HepG2 (cell line): ENCODE data around the gene ST6GALNAC6. TPM values are rescaled to one million over a fixed set of nuclear protein-coding genes. Genes with fewer than 3 reads are reported as not detected.

Experiments used
- ATAC-seq: fragments of 200-7000 bp; cut with Tn5 transposase; 3 replicates; pipeline ENCODE4 v1.9.1; 2020; ENCODE audit warnings: mild to moderate bottlenecking, moderate library complexity
- BruUV-seq: library from RNA; stranded (reverse); fragments of 400-500 nt; replicated peaks from 2 replicates; lab custom pipeline; 2021; lab: Mats Ljungman, UMichigan
- CTCF ChIA-PET: fragments of 300-600 bp; formaldehyde crosslinking; extraction: SDS; loops from one replicate; lab custom pipeline; 2021; ENCODE audit warnings: low total read pairs, inconsistent platforms, low intra/inter-chr PET ratio; lab: Yijun Ruan, JAX
- POLR2A ChIA-PET: fragments of 350-600 bp; sonication (Branson Sonifier 250); formaldehyde crosslinking; loops from one replicate; lab custom pipeline; 2020; ENCODE audit warnings: antibody characterized with exemption, inconsistent platforms; lab: Yijun Ruan, JAX
- DNase-seq: peaks from one replicate; pipeline ENCODE4 v3.0.0-alpha.2; 2015; ENCODE audit warnings: low spot score
- FAIRE-seq: peaks from 3 replicates; lab custom pipeline; 2011; peaks lifted over from hg19 to GRCh38; lab: Jason Lieb, UNC
- H2AFZ ChIP-seq: one replicate; pipeline ENCODE4 v1.6.1; 2011; ENCODE audit warnings: low read length, inconsistent platforms
- H3K27ac ChIP-seq: fragments of 300-600 bp; 3 replicates; pipeline ENCODE4 v1.8.0; 2011; ENCODE audit warnings: mixed run types, mild to moderate bottlenecking, mixed read lengths, low read length, inconsistent platforms; ENCODE audit not compliant: insufficient read depth; ENCODE audit errors: extremely low read length
- H3K27me3 ChIP-seq, 2 experiments: fragments of 200-600 bp in 1 of 2; 2 replicates in 1 of 2; 3 replicates in 1 of 2; pipeline versions ENCODE4 v1.6.0 to v1.8.0; 2011; ENCODE audit warnings: low read length in 2 of 2, mild to moderate bottlenecking in 2 of 2, moderate library complexity in 2 of 2, inconsistent platforms in 1 of 2; ENCODE audit not compliant: insufficient read depth in 2 of 2, control insufficient read depth in 1 of 2
- H3K36me3 ChIP-seq, 2 experiments: fragments of 200-600 bp in 1 of 2; replicated peaks in 1 of 2; 2 replicates in 1 of 2; 3 replicates in 1 of 2; pipeline versions ENCODE4 v1.5.1 to v1.8.0; 2011; ENCODE audit warnings: low read length in 2 of 2, inconsistent platforms in 1 of 2; ENCODE audit not compliant: insufficient read depth in 2 of 2, control insufficient read depth in 1 of 2
- H3K4me1 ChIP-seq: 2 replicates; pipeline ENCODE4 v1.5.1; 2012; ENCODE audit warnings: low read length, inconsistent platforms; ENCODE audit not compliant: insufficient read depth
- H3K4me2 ChIP-seq: 2 replicates; pipeline ENCODE4 v1.6.0; 2011; ENCODE audit warnings: low read depth, low read length, inconsistent platforms
- H3K4me3 ChIP-seq, 3 experiments: fragments of 200-600 bp in 1 of 3; sonication (generic), shearing (Covaris generic) in 1 of 3; replicated peaks in 1 of 3; 2 replicates each; pipeline ENCODE4 v1.5.1; 2011 to 2016; ENCODE audit warnings: low read length in 3 of 3, inconsistent platforms in 2 of 3, low read depth in 2 of 3, mild to moderate bottlenecking in 2 of 3, control low read depth in 1 of 3, mixed read lengths in 1 of 3; ENCODE audit not compliant: insufficient read depth in 1 of 3
- H3K79me2 ChIP-seq: one replicate; pipeline ENCODE4 v1.6.1; 2011; ENCODE audit warnings: low read length, inconsistent platforms; ENCODE audit not compliant: insufficient read depth
- H3K9ac ChIP-seq: 2 replicates; pipeline ENCODE4 v1.6.0; 2011; ENCODE audit warnings: mild to moderate bottlenecking, low read depth, low read length, inconsistent platforms; ENCODE audit not compliant: insufficient read depth
- H3K9me3 ChIP-seq: 2 replicates; pipeline ENCODE4 v1.5.1; 2012; ENCODE audit warnings: mild to moderate bottlenecking, low read length
- H4K20me1 ChIP-seq: 2 replicates; pipeline ENCODE4 v1.6.0; 2011; ENCODE audit warnings: inconsistent platforms, mild to moderate bottlenecking, low read length, moderate library complexity; ENCODE audit not compliant: insufficient read depth
- BHLHE40 ChIP-seq: IDR thresholded peaks from 2 replicates; pipeline ENCODE4 v1.6.1; 2011; ENCODE audit warnings: low read length, improper control_type of control experiment
- ELF3 ChIP-seq: IDR thresholded peaks from 2 replicates; pipeline ENCODE4 v1.6.1; 2016; ENCODE audit warnings: missing genetic modification reagents, missing compliant biosample characterization
- NR2C2 ChIP-seq: sonication (generic); formaldehyde crosslinking; IDR thresholded peaks from 2 replicates; pipeline ENCODE4 v1.4.0; 2020; ENCODE audit warnings: missing genetic modification reagents, mild to moderate bottlenecking, moderate library complexity, borderline replicate concordance
- NR2F6 ChIP-seq, 2 experiments: IDR thresholded peaks; 2 replicates each; pipeline ENCODE4 v1.6.1; 2016; ENCODE audit warnings: antibody characterized with exemption in 1 of 2, mild to moderate bottlenecking in 1 of 2
- STAG1 ChIP-seq: sonication (generic); formaldehyde crosslinking; IDR thresholded peaks from 2 replicates; pipeline ENCODE4 v1.4.0; 2020; ENCODE audit warnings: missing genetic modification reagents
- ZFY ChIP-seq: sonication (generic); formaldehyde crosslinking; IDR thresholded peaks from 2 replicates; pipeline ENCODE4 v1.4.0; 2020; ENCODE audit warnings: missing genetic modification reagents
- ZNF160 ChIP-seq: sonication (generic); formaldehyde crosslinking; IDR thresholded peaks from 2 replicates; pipeline ENCODE4 v1.8.0; 2022; ENCODE audit warnings: mild to moderate bottlenecking, inconsistent platforms, missing genetic modification reagents
- ZNF263 ChIP-seq: sonication (generic); formaldehyde crosslinking; IDR thresholded peaks from 2 replicates; pipeline ENCODE4 v1.4.0; 2020; ENCODE audit warnings: missing genetic modification reagents
- ZNF614 ChIP-seq: IDR thresholded peaks from 2 replicates; pipeline ENCODE4 v1.6.1; 2018; ENCODE audit warnings: missing biosample characterization, missing genetic modification reagents, inconsistent platforms, borderline replicate concordance
- WGBS: methylation state at CpG from one replicate; pipeline ENCODE4 v1.1.6; 2017; ENCODE audit warnings: low lambda C conversion rate; 5-methylcytosine and 5-hydroxymethylcytosine counted together
- in situ Hi-C: cut with HindIII; loops from 2 replicates; pipeline ENCODE4 v1.10.0; 2017; ENCODE audit warnings: low pct_unique_long_range_greater_than_20kb; ENCODE audit not compliant: extremely low pct_ligation_motif_present
- intact Hi-C: fragments of 100-400 bp; cut with micrococcal nuclease; formaldehyde crosslinking; loops from one replicate; pipeline ENCODE4 v1.10.0; 2022; ENCODE audit not compliant: unreplicated experiment
- polyA plus RNA-seq, 8 experiments: library from polyadenylated mRNA; depleted of rRNA in 3 of 8; stranded (reverse) in 7 of 8; unstranded in 1 of 8; fragments of >200 nt; fragmentation: Illumina TruSeq in 4 of 8; extraction: Trizol in 4 of 8; gene quantifications; 2 replicates each; pipeline versions ENCODE4 v1.2.1 to v1.2.3, GENCODE V29; 2011 to 2016; ENCODE audit warnings: low read depth in 4 of 8, missing spikeins in 1 of 8, mixed read lengths in 1 of 8; ENCODE audit not compliant: insufficient read depth in 1 of 8
- total RNA-seq, 5 experiments: library from RNA; depleted of rRNA; stranded (reverse); fragments of >200 nt; fragmentation: Illumina TruSeq; extraction: Trizol; gene quantifications; 2 replicates each; pipeline ENCODE4 v1.2.3, GENCODE V29; 2016; ENCODE audit warnings: low read depth in 1 of 5
- TF ChIP-seq, protein P1 (sequence below): sonication (generic); formaldehyde crosslinking; IDR thresholded peaks from 2 replicates; pipeline ENCODE4 v1.5.0; 2020; ENCODE audit warnings: mild to moderate bottlenecking, missing genetic modification reagents, moderate library complexity
- TF ChIP-seq, protein P2 (sequence below), 2 experiments: fragments of 450-650 bp in 1 of 2; sonication (generic) in 1 of 2; formaldehyde crosslinking; IDR thresholded peaks; 2 replicates each; pipeline versions ENCODE4 v1.5.0 to v1.8.0; 2020 to 2022; ENCODE audit warnings: mild to moderate bottlenecking in 1 of 2, missing genetic modification reagents in 1 of 2
- TF ChIP-seq, protein P3 (sequence below): sonication (generic); formaldehyde crosslinking; IDR thresholded peaks from 2 replicates; pipeline ENCODE4 v1.4.0; 2020; ENCODE audit warnings: mild to moderate bottlenecking, missing genetic modification reagents, borderline replicate concordance

The ST6GALNAC6 gene
- total and polyA plus RNA-seq, 2 of the 13 experiments (the other 11 are each of a cell fraction or from before 2014, with no cell fraction given): 18.5 to 65.4 TPM

DNA sequence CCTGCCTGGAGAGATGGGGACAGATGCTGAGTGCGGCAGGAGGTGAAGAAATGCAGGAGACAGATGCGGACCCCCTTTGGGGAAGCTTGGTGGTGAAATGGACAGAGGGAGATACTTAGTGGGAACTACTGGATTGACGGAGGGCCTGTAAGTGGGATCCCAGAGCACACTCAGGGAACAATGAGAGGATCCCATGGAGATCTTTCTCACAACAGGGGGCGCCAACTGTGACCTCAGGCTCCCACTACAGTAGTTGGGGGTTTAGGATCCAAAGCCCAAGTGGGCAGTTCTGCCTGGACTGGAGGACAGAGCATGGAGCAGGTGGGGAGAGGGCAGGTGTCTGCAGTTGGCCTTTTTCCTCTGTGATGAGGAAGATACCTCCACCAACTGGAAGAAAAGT is 34.8 kb upstream of the ST6GALNAC6 start:
- peaks cover 22% of the 10 kb centered on the region for H3K79me2 ChIP-seq
- FAIRE-seq (no peak), DNase-seq (no peak), ATAC-seq (no peak)
- no peak overlapping the region for H2AFZ ChIP-seq
- no peaks in the 10 kb centered on the region for H3K9me3 ChIP-seq
- peaks cover 0 to 2% of the 10 kb centered on the region in 2 experiments; a peak in 3 of 5 replicates for H3K27me3 ChIP-seq
- no peaks in the 10 kb centered on the region for H4K20me1 ChIP-seq
- CTCF ChIA-PET: no interaction called here
- BruUV-seq: no TSS peak
- no peak overlapping the region for H3K27ac ChIP-seq
- H3K4me1 ChIP-seq: peaks cover 49% of the 10 kb centered on the region
- in situ Hi-C loops (no loop called here), intact Hi-C loops (no loop called here)
- TF ChIP-seq STAG1 (peak; percentile 19), ZNF263 (CRISPR knock-in tag) (peak; percentile 26; the same call in 1 of the 2 replicates), ZNF160 (no peak)
- TF ChIP-seq, protein P1, sequence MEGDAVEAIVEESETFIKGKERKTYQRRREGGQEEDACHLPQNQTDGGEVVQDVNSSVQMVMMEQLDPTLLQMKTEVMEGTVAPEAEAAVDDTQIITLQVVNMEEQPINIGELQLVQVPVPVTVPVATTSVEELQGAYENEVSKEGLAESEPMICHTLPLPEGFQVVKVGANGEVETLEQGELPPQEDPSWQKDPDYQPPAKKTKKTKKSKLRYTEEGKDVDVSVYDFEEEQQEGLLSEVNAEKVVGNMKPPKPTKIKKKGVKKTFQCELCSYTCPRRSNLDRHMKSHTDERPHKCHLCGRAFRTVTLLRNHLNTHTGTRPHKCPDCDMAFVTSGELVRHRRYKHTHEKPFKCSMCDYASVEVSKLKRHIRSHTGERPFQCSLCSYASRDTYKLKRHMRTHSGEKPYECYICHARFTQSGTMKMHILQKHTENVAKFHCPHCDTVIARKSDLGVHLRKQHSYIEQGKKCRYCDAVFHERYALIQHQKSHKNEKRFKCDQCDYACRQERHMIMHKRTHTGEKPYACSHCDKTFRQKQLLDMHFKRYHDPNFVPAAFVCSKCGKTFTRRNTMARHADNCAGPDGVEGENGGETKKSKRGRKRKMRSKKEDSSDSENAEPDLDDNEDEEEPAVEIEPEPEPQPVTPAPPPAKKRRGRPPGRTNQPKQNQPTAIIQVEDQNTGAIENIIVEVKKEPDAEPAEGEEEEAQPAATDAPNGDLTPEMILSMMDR (CRISPR knock-in tag): peak; percentile 34
- WGBS: 85% methylated on average over 4 of the region's 4 CpGs
- POLR2A ChIA-PET: no interaction called here
- H3K9ac ChIP-seq: no peak overlapping the region
- no peak overlapping the region for H3K4me2 ChIP-seq
- H3K4me3 ChIP-seq: no peak overlapping the region
- peaks cover 0 to 2% of the 10 kb centered on the region in 2 experiments; a peak in 2 of 5 replicates for H3K36me3 ChIP-seq

DNA sequence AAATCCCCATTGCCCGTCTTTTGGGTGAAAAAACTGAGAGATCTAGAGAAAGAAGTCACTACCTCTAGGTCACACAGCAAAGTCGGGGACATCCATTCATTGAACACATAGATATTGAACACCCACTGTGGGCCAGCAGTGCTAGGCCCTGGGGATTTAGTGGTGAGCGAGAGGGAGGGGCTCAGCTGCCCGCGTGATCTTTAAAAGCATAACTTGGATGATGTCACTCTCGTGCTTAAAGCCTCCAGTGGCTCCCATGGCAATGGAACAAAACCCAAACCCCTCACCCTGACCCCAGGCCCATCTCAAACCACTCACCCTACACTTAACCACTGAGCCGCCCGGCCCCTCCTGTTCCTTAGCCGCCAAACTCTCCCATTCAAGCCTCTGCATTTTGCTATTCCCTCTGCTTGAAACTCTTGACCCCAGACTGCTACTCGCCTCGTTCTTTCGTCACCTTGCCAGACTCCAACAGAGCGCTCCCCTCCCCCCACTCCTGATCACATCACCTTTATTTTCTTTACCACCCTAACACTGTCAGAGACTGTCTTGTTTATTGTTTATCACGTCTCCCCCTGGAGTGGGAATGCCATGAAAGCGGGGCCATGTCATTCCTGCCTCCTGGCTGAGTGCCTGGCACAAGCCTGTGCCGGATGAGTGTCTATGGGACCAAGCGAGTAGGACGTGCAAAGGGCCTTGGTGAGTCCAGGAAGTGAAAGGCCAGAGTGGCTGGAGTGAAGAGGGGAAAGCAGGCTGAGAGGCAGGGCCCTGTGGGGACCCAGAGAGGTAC is 31.9 kb upstream of the ST6GALNAC6 start:
- intact Hi-C loops: no loop called here
- ChIA-PET CTCF (no interaction called here), POLR2A (no interaction called here)
- Histone ChIP-seq H2AFZ (no peak overlapping the region), H3K4me2 (peak overlapping the region; percentile 66), H3K36me3 (peaks cover 0 to 2% of the 10 kb centered on the region in 2 experiments; a peak in 2 of 5 replicates), H3K27ac (peak overlapping the region; percentile 31), H3K9me3 (no peaks in the 10 kb centered on the region), H3K9ac (no peak overlapping the region), H3K27me3 (peaks cover 0 to 28% of the 10 kb centered on the region in 2 experiments), H3K4me1 (peaks cover 57% of the 10 kb centered on the region), H3K4me3 (peak overlapping the region; percentile 32 to 73 (median 64); a peak in 5 of 6 replicates), H4K20me1 (no peaks in the 10 kb centered on the region), H3K79me2 (peaks cover 9% of the 10 kb centered on the region)
- ATAC-seq (peak; percentile 36), FAIRE-seq (no peak), DNase-seq (peak; percentile 50)
- WGBS: 9% methylated on average over 18 of the region's 18 CpGs
- in situ Hi-C loops: no loop called here
- no TSS peak for BruUV-seq
- TF ChIP-seq, protein P2, sequence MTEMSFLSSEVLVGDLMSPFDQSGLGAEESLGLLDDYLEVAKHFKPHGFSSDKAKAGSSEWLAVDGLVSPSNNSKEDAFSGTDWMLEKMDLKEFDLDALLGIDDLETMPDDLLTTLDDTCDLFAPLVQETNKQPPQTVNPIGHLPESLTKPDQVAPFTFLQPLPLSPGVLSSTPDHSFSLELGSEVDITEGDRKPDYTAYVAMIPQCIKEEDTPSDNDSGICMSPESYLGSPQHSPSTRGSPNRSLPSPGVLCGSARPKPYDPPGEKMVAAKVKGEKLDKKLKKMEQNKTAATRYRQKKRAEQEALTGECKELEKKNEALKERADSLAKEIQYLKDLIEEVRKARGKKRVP (CRISPR knock-in tag; IDR thresholded peaks at IDR 0.05): 0 out of 4 replicates have a peak, but pooled peaks of 1 of the 2 experiments have one; percentile 22
- 0 out of 2 replicates have a peak, but pooled peaks have one; percentile 22 for TF ChIP-seq NR2F6 (IDR thresholded peaks at IDR 0.05)
- no peak for TF ChIP-seq NR2F6 (CRISPR knock-in tag; IDR thresholded peaks at IDR 0.05)
- TF ChIP-seq ZNF614 (CRISPR knock-in tag): no peak; the same call in 1 of the 2 replicates
- TF ChIP-seq, protein P3, sequence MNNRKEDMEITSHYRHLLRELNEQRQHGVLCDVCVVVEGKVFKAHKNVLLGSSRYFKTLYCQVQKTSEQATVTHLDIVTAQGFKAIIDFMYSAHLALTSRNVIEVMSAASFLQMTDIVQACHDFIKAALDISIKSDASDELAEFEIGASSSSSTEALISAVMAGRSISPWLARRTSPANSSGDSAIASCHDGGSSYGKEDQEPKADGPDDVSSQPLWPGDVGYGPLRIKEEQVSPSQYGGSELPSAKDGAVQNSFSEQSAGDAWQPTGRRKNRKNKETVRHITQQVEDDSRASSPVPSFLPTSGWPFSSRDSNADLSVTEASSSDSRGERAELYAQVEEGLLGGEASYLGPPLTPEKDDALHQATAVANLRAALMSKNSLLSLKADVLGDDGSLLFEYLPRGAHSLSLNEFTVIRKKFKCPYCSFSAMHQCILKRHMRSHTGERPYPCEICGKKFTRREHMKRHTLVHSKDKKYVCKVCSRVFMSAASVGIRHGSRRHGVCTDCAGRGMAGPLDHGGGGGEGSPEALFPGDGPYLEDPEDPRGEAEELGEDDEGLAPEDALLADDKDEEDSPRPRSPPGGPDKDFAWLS (CRISPR knock-in tag): 0 out of 2 replicates have a peak, but pooled peaks have one; percentile 45
- peak; percentile 46; the same call in 1 of the 2 replicates for TF ChIP-seq ELF3 (CRISPR knock-in tag)
- peak; percentile 13; the same call in 1 of the 2 replicates for TF ChIP-seq BHLHE40
- TF ChIP-seq ZFY (CRISPR knock-in tag): peak; percentile 11; the same call in 1 of the 2 replicates
- TF ChIP-seq NR2C2 (CRISPR knock-in tag): 0 out of 2 replicates have a peak, but pooled peaks have one; percentile 19
